Measurements from ENCODE around the gene SRP14.
A peak's percentile ranks its signal among the peaks of the same experiment; 100 is the strongest.

The SRP14 gene

DNA sequence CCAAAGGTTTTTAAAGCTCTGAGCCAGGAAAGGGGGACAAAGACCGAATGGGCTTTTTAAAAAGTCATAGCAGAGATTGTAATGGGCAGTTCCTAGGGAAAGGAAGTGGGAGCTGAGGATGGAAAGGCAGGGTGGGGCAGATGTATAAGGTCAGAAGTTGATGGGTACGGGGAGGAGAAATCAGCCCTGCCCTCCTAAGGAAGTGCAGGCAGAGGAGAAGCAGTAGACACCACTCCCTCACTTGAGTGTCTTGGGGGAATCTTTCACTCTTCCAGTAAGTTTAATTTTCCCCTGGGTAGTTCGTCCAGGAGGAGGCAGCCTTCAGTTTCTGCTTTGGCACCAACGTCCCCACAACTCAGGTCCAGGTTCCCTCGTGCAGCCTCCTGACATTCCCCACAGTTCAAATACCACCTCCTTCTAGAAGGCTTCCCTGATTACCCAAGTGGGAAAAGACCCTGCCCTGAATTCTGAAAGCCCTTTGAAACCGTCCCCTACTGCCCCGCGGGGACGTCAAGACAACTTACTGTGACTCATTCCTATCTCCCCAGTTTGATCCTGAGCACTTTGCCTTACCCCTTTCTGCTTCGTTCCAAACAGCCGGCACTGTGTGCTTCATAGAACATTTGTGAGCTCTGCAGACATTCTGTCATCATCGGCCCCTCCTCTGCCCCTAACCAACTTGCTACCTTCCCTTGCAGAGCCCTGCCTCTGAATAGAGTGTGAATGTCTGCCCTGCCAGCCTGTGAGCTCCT, 14.3 kb upstream of the SRP14 start:
- H3K9me3 ChIP-seq = no peaks in the 10 kb centered on the region
- TF ChIP-seq, protein P1, sequence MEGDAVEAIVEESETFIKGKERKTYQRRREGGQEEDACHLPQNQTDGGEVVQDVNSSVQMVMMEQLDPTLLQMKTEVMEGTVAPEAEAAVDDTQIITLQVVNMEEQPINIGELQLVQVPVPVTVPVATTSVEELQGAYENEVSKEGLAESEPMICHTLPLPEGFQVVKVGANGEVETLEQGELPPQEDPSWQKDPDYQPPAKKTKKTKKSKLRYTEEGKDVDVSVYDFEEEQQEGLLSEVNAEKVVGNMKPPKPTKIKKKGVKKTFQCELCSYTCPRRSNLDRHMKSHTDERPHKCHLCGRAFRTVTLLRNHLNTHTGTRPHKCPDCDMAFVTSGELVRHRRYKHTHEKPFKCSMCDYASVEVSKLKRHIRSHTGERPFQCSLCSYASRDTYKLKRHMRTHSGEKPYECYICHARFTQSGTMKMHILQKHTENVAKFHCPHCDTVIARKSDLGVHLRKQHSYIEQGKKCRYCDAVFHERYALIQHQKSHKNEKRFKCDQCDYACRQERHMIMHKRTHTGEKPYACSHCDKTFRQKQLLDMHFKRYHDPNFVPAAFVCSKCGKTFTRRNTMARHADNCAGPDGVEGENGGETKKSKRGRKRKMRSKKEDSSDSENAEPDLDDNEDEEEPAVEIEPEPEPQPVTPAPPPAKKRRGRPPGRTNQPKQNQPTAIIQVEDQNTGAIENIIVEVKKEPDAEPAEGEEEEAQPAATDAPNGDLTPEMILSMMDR (IDR thresholded peaks at IDR 0.05) = no peak
- peak in 1 of 2 donors; percentile 21 for DNase-seq
- H3K4me3 ChIP-seq = no peak overlapping the region
- intact Hi-C loops (cut with DNase I; ENCODE audit: low total_unique reads) = no loop called here
- no peak overlapping the region for H3K27ac ChIP-seq
- H3K27me3 ChIP-seq = no peaks in the 10 kb centered on the region
- H3K36me3 ChIP-seq = peaks cover 0 to 6% (median 4%) of the 10 kb centered on the region in 3 donors
- peaks cover 0 to 19% (median 0%) of the 10 kb centered on the region in 4 donors for H3K4me1 ChIP-seq

DNA sequence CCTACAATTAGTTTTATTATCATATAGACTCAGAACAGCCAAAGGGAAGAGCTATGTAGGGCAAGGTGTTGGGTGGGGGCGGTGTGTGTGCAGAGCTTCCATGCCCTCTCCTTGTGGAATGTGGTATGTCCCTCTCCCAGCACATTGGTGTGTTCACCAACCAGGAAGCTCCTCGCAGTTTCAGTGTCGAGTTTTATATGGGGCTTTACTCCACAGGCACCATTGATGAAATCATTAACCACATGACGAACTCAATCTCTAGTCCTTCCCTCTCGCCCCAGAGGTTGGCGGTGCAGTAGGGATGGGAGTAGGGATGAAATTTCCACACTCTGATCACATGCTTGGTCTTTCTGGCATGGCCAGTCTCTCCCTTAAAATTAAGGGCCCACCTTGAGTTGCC, 13.6 kb upstream of the SRP14 start:
- peak in 1 of 2 donors; percentile 11 for DNase-seq
- no peak overlapping the region for H3K4me3 ChIP-seq
- H3K4me1 ChIP-seq = peaks cover 0 to 19% (median under 1%) of the 10 kb centered on the region in 4 donors
- H3K27ac ChIP-seq = no peak overlapping the region
- no peaks in the 10 kb centered on the region for H3K27me3 ChIP-seq
- intact Hi-C loops (cut with DNase I; ENCODE audit: low total_unique reads) = no loop called here
- TF ChIP-seq, protein P1 (IDR thresholded peaks at IDR 0.05) = no peak
- peaks cover 0 to 6% (median 4%) of the 10 kb centered on the region in 3 donors for H3K36me3 ChIP-seq
- H3K9me3 ChIP-seq = no peaks in the 10 kb centered on the region

DNA sequence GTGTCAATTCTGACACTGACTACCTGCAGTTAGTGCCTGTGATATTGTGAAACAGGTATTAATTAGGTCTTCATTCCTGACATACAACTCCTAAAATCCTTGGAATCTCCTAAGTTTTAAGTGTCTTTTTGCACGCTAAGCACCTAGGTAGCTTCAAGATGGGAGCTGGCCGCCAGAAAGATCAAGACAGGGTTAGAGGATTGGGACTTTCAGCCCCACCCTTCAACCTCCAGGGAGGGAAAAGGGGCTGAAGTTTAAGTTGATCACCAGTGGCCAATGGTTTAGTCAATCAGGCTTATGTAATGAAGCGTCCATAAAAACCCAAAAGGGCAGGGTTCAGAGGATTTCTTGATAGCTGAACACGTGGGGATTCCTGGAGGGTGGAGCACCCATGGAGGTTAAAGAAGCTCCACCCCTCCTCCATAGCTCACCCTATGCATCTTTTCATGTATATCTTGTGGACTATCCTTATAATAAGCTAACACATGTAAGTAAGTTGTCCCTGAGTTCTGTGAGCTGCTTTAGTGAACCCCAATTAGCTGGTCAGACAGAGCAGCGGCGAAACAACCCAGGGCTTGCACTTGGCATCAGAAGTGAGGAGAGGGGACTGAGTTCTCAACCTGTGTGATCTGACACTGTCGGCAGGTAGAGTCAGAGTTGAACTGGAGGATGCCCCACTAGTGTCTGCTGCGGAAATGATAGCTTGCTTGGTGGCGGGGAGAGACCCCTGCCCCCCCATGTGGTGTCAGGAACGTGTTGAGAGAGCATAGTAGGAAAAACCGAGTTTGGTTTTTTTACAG, 12.8 kb upstream of the SRP14 start:
- TF ChIP-seq, protein P1 (IDR thresholded peaks at IDR 0.05) = no peak
- intact Hi-C loops (cut with DNase I; ENCODE audit: low total_unique reads) = no loop called here
- Histone ChIP-seq H3K36me3 (peaks cover 0 to 6% (median 4%) of the 10 kb centered on the region in 3 donors), H3K4me1 (peaks cover 0 to 27% (median 6%) of the 10 kb centered on the region in 4 donors), H3K9me3 (no peaks in the 10 kb centered on the region), H3K27ac (no peak overlapping the region), H3K27me3 (no peaks in the 10 kb centered on the region), H3K4me3 (no peak overlapping the region)
- peak in 1 of 2 donors; percentile 6 for DNase-seq

DNA sequence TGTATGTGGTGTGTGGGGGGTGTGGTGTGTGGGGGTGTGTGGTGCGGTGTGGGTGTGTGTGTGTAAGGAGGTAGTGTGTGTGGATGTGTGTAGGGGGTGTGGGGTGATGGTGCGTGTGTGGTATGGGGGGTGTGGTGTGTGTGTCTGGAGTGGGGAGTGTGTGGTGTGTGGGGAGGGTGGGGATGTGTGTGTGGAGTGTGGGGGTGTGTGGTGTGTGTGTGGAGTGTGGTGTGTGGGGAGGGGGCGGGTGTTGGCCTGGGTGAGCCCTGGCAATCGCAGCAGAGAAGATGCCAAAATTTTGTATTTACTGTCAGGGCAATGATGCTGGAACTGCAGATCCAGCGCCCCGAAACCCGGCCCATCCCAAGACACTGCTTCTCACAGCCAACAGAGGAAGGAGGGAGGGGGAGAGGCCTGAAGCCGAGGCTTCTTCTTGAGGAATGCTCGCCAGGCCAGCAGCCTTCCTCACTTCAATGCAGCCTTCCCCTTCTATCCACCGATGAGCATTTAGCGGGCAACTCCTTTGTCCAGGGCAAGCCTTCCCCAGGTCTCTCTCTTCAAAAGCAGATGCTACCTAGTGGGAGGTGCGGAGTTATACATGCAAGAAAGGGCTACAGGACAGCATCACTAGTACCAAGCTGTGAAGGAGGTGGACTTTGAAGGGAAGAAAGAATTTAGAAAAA, 11.9 kb upstream of the SRP14 start:
- H3K27ac ChIP-seq = no peak overlapping the region
- no peak overlapping the region for H3K4me3 ChIP-seq

More for the DNA sequence above, 11.9 kb upstream of the SRP14 start:
- peaks cover 0 to 6% (median 4%) of the 10 kb centered on the region in 3 donors for H3K36me3 ChIP-seq
- intact Hi-C loops (cut with DNase I; ENCODE audit: low total_unique reads) = no loop called here
- peak in 1 of 2 donors; percentile 53 for DNase-seq
- TF ChIP-seq, protein P1 (IDR thresholded peaks at IDR 0.05) = no peak
- H3K4me1 ChIP-seq = peaks cover 0 to 27% (median 7%) of the 10 kb centered on the region in 4 donors
- H3K27me3 ChIP-seq = no peaks in the 10 kb centered on the region
- H3K9me3 ChIP-seq = no peaks in the 10 kb centered on the region
